HG03342 (cell line): Measurements from ENCODE around the gene MEN1.

ENCODE experiments used
- ATAC-seq: cut with Tn5 transposase; IDR thresholded peaks from one replicate; pipeline ENCODE4 v1.9.1; 2021; ENCODE audit warnings: mild to moderate bottlenecking, moderate library complexity; ENCODE audit not compliant: unreplicated experiment

MEN1 gene

DNA sequence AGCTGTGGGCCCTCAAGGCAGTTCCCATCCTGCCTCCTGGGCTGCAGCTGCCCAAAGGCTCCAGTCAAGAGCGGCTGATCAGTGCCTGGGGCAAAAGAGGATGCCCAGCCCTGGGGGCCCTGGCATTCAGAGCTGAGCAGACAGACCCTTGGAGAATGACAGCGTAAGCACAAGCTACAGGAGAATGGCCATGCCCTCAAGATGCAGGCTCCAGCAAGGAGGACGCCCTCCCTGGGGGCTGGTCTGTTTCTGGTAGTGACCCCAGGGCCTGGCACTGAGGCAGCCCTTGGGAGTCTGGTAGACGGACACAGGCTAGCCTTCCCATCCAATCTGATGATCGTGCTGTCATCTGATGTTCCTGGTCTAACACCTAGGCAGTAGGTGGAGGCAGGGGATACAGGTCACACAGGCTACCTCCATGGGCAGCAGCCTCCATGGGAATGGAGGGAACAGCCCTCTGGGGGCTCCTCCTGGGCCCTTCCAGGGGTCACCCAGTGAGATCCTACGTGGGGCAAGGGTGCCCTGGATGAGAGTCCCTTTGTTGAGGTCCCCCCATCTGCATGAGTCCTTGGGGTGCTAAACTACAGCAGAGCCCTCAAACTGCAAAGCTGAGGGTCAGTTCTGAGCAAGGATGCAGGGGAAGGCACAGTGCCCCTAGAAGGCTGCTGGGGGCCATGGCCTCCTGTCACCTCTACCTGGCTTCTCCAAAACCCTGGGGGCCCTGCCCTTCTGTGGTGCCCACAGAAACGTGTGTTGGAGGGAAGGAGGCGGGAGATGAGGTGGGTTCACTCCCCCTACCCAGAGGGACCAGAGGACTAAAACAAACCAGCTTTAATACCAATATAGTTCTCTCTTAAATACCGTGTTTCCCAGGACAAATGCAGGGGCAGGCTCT is 21.8 kb downstream of the MEN1 start:
- no peak for ATAC-seq

DNA sequence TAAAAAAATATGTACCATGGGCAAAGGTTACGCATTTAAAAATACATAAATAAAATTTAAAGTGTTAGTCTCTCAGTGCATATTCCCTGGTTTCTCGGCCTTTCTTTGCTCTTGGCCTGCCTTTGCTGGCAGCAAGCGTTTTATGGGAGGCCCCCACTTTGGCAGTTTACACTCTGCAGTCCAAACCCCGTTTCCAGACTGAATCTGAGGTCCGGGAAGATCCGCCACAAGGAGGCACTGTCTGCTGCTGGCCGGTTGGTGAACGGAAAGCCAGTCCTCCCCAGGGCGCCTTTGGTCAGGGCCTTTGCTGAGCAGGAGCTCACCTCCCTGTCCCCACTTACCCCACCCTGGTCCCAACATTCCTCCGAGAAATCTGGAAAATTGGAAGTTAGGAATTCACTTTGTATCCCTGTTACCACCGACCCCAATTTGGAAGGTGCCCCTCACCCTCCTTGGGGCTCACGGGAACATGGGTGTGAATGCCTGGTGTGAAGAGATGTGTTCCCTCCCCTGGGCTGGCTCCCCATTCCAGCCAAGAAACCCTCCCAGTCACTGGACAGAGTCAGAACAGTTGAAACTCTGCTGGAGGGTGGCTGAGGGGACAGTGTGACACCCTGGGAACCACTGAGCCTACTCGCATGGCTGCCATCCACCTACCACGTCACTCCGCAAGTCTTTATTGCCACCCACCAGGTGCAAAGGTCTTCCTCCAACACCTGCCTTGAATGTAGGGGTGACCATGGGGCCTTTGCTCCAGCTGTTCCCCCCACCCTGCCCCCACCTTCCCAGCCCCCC is 22.6 kb downstream of the MEN1 start:
- ATAC-seq, result no peak

DNA sequence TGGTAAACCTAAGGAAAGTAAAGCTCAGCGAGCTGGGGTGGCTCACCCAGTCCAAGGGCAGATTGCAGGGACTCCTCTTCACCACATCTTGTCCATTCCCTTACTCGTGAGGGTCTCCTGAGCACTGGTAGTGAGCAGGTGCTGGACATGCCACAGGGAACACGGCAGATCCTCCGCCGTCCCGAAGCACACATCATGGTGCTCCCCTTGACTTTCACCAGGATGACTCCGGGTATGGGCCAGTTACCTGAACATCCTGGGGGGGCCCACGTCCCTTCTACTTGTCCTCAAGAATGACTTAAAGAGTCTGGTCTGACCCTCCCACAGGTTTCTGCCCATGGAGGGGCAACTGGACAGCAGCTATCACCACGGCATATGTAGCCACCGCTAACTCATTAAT is 24.0 kb downstream of the MEN1 start:
- no peak for ATAC-seq

DNA sequence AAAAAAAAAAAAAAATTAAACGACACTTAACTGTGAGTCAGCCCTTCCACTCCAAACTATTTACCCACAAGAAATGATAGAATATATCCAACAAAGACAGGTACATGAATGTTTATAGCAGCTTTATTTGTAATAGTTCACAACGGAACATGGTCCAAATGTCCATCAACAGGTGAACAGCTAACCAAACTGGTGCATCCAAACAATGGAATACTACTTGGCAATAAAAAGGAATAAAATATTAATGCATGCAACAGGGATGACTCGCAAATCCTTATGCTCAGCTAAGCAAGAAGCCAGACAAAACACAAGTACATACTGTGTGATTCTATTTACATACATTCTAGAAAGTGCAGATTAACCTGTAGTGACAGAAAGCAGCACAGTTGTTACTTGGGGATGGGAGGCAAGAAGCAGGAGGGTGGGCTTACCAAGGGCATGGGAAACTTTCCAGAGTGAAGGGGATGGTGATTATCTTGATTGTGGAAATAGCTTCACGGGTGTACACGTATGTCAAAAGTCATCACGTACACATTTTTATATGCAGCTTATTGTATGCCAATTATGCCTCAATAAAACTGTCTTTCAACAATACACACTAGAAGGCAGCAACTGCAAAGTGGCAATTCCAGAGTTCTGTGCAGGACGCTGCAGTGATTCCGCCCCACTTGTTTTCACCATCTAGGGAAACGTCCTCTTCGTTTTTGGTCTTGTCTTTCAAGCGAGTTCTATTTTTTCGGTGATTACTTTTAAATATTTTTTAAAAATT is 25.4 kb downstream of the MEN1 start:
- no peak for ATAC-seq

DNA sequence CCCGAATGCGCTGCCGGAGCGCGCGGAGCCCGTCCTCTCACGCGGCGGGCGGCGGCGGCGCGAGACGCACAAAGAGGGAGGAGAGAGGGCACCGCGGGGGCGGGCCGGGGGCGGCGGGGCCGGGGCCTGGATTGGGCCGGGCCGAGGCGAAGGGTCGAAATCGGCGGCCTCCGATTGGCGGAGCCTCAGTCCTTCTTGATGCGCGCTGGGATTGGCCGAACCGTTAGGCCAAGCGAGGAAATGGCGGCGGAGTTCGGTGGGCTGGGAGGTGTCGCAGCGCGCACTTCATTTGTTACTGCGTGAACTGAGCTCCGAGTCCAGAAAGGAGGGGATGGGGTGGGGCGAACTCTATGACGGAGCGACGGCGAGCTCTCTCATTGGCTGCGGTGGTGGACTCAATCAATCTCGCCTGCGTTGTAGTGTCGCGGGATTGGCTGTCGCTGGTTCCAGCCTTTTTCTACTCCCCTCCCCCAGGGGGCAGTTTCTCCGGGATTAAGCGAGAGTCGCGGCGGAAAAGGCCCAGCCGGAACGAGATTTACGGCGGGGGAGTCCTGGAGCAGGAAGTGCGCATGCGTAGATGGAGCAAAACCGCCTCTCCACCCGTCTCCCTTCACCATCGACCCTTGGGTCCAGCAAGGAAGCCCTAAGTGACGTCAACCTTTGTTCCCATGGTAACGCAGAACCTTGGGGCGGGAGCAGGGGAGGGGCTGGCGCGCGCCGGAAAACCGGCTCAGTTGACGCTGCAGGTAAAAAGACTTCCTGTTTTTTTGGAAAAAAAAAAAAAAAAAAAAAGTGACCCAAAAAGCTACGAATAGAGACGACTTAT is 31.7 kb downstream of the MEN1 start, which contains the start of gene SF1:
SF1 (minus strand) TSS at position 70 of the 826 bp plus-strand sequence. CDS start 150 bp downstream, outside the sequence.
- ATAC-seq, result peak; percentile 83

DNA sequence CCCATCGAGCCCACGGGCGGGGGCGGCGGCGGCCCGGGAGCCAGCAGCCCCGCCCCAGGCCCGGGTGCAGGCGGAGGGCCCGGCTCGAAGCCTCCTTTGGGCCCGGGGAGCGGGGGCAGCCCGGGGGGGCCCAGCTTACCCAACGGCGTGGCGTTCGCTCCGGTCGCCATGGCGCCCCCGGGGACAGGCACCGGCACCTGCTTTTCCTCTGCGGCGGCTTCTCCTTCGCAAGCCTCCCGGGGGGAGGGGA is 32.2 kb downstream of the MEN1 start:
- no peak for ATAC-seq

DNA sequence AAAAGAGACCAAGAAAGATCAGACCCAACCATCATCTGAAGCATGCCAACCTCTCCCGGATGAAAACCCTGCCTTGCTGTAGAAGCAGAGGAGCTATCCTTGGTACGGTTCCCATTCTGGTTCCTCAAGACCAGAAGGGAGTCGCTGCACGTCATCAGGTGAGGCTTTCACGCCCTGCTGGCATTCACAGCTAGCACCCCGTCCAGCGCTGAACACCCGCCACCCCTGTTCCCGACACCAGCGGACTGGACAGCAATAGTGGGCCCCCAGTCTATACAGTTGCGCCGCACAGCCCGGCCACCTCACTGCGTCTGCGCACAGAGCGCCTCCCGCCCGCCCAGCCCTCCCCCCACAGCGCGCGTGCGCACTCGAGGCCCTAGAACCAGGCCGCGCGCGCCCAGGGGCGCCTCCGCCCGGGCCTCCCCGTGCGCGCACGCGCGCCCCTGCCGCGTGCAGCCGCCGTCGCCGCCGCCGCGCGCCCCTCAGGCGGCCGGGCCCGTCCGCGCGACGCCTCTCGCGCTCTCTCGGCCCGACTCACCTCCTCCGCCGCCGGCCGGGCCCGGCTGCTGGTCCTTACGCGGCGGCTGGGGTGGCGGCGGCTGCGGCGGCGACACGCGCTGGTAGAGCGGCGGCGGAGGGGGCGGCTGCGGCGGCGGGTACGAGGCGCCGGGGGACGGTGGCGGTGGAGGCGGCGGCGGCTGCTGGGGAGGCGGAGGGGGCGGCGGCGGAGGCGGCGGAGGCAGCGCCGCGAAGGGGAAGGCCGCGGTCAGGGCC is 32.7 kb downstream of the MEN1 start:
- ATAC-seq, result no peak

DNA sequence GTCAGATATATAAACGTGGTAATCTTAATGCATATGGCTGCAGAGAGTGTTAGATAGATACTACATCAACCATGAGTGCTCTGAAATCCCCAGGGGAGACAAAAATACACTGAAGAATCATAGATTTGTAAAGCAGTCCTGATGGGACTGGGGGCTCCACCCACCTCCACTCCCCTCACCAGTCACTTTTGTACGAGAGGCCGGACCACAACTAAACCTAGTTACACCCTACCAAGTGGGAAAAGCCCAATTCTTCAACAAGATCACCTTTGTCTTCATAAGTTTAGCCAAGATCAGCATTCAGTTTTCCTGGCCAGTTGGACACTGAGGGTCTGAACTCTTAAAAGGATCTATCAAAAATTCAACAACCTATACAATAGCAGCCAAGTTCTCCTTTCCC is 33.5 kb downstream of the MEN1 start:
- ATAC-seq, result no peak

DNA sequence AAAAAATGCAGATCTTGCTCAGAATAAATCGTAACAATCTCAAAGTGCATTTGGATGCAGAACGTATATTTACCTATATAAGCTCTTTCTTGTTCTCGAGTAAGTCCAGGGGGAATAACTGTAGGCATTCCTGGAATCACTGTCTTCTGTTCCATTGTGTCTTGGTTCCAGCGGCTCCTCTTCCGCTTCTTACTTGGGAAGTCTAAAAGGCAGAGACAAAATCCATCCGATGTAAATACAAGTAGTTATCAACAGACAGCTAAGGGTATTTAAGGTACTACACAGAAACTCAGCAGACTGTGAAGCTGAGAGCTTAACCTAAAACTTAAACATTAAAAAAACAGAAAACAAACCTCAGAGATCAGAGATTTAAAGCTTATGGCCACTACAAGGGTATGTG is 33.9 kb downstream of the MEN1 start:
- no peak for ATAC-seq

DNA sequence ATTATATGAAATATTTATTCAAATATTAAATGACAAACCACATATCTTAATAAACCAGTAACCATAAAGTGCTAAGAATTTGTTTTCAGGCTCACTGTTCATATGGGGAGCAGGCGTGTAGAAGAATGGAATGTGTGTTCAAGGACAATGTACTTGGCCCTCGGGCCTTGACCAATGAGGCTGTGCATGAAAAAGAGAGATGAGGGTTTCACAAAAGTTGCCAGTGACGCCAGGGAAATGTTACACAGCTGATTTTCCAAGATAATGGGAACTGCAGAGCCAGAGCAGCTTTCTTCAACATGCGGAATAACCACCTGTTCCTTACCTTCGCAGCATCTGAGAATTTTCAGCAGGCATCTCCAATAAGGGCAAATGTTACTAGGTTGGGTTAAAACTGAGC is 36.2 kb downstream of the MEN1 start:
- ATAC-seq, result no peak

DNA sequence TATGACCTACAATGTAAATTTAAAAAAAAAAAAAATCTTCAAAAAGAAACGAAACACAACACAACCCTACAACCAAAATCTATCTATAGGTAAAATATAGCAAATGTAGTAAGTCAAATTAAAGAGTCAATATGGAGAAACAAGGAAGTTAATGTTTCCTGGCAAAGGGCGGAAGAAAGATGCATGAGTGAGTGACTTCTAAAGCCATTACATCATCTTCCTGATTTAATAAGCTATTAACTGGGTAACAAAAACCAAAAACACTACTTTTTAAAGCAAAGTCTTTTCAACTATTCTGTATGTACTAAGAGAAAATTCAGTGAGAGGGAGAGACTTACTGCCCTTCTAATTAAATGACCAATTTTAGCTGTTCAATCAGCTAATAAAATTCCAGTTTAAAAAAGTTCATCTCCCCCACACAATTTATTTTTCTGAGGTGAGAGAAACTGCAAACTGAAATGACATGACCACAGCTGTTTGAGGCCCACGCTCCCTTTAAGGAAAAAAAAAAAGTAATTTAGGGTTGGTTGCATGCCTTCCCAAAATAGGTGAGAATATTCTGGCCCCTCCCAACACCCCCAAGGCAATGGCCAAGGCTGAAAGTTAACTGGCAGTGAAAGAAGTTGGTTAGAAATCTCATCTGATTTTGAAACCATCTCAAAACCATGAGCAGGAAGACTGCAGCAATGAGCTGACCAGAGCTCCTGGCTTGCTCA is 37.9 kb downstream of the MEN1 start:
- no peak for ATAC-seq

DNA sequence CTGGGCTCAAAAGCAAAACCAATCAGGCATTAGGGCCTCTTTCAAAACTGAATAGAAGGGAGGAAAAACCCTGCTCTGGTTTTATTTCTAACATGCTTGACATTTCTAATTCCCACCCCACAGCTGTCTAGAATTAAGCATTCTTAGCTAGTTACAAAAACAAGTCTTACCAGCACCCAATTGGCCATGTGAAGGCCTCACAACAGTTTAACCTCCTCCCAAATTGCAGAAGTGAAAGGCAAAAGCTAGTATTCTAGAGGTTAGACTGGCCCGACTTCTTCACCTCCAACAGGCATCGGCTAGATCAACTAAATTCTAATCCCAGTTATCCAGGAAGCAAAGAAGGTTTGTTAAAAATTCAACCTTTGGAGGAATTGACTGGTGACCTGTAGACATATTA is 38.5 kb downstream of the MEN1 start:
- no peak for ATAC-seq

DNA sequence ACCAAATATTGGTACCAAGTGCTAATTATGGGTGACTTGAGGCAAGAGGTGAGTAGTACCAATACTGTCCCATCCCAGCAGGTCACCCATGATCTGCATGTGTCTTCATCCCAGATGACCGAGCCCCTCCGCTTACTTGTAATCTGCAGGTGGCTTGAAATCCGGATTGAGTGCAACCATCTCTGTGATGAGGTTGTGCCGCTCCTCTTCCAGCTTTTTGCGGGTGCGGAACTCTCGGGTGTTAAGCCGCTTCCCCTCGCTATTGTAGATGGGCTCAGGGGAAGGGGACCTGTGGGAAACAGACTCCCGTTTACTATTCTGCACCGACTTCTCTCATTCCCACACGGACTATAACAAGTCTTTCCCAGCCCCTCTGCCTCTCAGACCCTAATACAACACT is 40.2 kb downstream of the MEN1 start:
- ATAC-seq, result no peak

DNA sequence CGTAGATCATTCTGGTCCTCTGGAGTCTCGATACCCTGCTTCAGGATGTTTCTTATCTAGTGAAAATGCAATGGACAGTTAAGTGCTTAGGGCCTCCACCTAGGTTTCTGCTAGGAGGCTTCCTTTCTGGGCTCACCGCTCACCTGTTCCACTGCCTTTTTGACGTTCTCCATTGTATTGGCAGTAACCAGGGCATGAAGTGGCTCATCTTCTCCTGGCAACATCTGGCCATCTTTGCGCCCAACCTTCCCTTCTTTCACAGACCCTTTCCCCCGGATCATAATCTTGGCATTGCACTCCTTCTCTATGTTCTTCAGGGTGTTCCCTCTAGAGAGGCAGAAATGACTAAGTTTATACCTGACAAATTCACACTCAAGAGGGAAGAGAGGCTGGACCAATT is 41.1 kb downstream of the MEN1 start:
- no peak for ATAC-seq

DNA sequence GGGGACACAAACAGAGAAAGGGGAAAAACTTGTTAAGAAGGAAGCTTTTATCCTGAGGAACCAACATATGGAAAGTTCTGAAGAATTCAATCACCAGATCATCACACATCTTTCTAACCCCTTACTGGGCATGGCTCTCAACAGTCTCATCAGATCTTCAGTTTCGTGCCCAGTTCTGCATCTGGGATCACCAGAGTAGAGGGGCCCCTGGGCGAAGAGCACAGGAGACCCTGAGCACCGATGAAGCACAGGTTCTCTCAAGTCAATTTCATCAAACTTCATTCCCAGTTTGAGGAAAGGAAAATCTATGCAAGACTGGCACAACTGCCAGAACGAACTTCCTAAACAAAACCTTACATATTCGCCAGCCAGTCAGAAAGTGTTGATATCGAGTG is 42.1 kb downstream of the MEN1 start:
- ATAC-seq, result no peak

DNA sequence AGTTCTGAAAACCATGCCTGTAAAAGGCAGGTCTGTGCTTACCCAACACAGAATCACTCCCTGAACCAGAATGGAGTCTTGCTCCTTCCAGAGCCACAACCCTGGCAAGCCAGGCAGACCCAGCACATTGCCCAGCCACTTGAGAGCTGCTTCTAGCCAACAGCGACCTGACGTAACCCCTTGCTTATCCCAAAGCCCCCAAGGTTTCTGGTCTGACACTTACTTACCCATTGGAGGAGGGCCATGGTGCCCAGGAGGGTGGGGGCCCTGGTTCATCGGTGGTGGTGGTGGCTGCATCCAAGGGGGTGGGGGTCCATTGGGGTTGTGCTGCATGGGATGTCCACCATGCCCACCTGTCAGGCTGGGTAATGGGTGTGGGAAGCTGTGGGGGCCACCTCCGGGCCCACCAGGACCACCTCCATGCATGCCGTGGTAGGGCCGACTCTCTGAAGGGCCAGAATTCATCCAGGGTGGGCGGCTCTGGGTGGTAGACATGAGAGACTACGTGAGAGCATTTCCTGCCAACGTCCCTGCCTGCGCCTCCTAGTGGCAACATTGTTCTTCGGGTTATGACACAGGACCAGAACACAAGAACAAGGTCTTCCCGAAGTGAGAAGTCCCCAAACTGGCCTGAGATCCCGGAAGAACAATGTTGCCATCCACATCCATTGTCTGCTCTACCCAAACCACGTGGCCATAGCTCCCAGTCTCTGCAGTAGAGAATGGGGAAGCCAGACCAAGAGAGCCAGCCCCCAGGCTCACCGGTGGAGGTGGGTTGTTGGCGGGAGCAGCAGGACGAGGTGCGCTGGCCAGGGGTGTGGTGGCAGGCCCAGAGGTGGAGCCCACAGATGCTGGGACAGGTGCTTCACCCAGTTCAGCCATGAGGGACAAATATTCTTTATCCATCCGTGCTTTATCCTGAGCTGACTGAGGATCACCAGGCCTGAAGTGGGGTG is 42.7 kb downstream of the MEN1 start:
- ATAC-seq, result no peak

DNA sequence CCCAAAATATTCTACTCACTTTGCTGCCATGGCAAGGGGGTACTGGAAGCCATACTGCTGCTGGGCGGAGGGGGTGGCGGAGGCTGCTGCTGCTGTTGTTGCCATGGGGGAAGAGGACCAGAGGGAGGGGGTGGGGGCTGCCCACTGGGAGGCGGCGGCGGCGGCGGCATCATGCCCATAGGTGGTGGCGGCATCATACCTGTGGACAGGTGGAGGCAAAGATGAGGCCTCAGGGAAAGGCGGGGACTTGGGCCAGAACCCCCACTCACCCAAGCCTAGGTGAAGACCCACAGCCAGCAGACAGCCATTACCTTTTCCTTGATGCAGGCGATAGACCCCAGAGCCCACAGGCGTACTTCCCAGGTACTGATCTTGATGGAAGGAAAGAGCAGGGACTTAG is 43.5 kb downstream of the MEN1 start:
- ATAC-seq, result no peak
